Muscle of arm (tissue), 12 donors: ENCODE data around the gene GPR31. TPM values are rescaled to one million over a fixed set of nuclear protein-coding genes. Genes with fewer than 3 reads are reported as not detected.

Source experiments
- DNase-seq: peaks from one replicate; pipeline ENCODE4 v3.0.0-alpha.2; 2013
- polyA plus RNA-seq, 12 donors: library from polyadenylated mRNA; unstranded; fragments of 120-200 nt; gene quantifications; one replicate each; pipeline ENCODE4 v1.2.1, GENCODE V29; 2013; ENCODE audit not compliant: insufficient read length in 12 of 12

The GPR31 gene
- polyA plus RNA-seq, 12 donors = 0.12 to 0.18 (median 0.12) TPM; not detected in 9

- no peak for DNase-seq
Measured at GRCh38 chr6:167118839-167119238, 38.9 kb downstream of the GPR31 start.

- no peak for DNase-seq
Measured at GRCh38 chr6:167118006-167118405, 39.8 kb downstream of the GPR31 start.

GRCh38 chr6:167116838-167117228, 40.9 kb downstream of the GPR31 start:
- DNase-seq = no peak

- peak; percentile 31 for DNase-seq
Measured at GRCh38 chr6:167116109-167116837, 41.5 kb downstream of the GPR31 start.

- DNase-seq = no peak
Measured at GRCh38 chr6:167115054-167115453, 42.7 kb downstream of the GPR31 start.

- DNase-seq = no peak
Measured at GRCh38 chr6:167113935-167114910, 43.6 kb downstream of the GPR31 start.

- no peak for DNase-seq
Measured at GRCh38 chr6:167113047-167113754, 44.6 kb downstream of the GPR31 start.

- DNase-seq = no peak
Measured at GRCh38 chr6:167112421-167112820, 45.4 kb downstream of the GPR31 start.

GRCh38 chr6:167111597-167111996, 46.2 kb downstream of the GPR31 start:
- no peak for DNase-seq

GRCh38 chr6:167109651-167110050, 48.1 kb downstream of the GPR31 start:
- DNase-seq = no peak

GRCh38 chr6:167108278-167108677, 49.5 kb downstream of the GPR31 start:
- no peak for DNase-seq

- no peak for DNase-seq
Measured at GRCh38 chr6:167107787-167108186, 50.0 kb downstream of the GPR31 start.

- no peak for DNase-seq
Measured at GRCh38 chr6:167106406-167106805, 51.4 kb downstream of the GPR31 start.

Other genes starting within 250 kb of the GPR31 start
- gene RNASET2, start 201.4 kb downstream of the GPR31 start, polyA plus RNA-seq = 10 to 100 TPM in 11 of 12 donors, not detected in 1; 12.2 to 42.8 (median 16.4) TPM
- gene CEP43, start 158.6 kb downstream of the GPR31 start, polyA plus RNA-seq = 10 to 100 TPM in 11 of 12 donors, not detected in 1; 10.7 to 27.6 (median 17.3) TPM
- under 1 TPM in 1 of 12 donors, not detected in 11; 0.50 TPM for gene CCR6, start 34.9 kb downstream of the GPR31 start, polyA plus RNA-seq
- gene UNC93A, start 133.3 kb upstream of the GPR31 start, polyA plus RNA-seq = under 1 TPM in 2 of 12 donors, not detected in 10; 0.13 to 0.16 TPM
- gene TTLL2, start 167.1 kb upstream of the GPR31 start, polyA plus RNA-seq = under 1 TPM in 2 of 12 donors, not detected in 10; 0.06 to 0.08 TPM